NCI-H2107 (cell line): ENCODE measurements around the gene POLR2J.
"Not testable (repeated sequence)": the region's sequence is repeated elsewhere in the genome, so short reads cannot be mapped to it uniquely, and the experiment has no call there.

ENCODE experiments used
- DNase-seq: peaks from one replicate; lab custom pipeline; 2025; lab: John Stamatoyannopoulos, UW

Gene POLR2J

DNA sequence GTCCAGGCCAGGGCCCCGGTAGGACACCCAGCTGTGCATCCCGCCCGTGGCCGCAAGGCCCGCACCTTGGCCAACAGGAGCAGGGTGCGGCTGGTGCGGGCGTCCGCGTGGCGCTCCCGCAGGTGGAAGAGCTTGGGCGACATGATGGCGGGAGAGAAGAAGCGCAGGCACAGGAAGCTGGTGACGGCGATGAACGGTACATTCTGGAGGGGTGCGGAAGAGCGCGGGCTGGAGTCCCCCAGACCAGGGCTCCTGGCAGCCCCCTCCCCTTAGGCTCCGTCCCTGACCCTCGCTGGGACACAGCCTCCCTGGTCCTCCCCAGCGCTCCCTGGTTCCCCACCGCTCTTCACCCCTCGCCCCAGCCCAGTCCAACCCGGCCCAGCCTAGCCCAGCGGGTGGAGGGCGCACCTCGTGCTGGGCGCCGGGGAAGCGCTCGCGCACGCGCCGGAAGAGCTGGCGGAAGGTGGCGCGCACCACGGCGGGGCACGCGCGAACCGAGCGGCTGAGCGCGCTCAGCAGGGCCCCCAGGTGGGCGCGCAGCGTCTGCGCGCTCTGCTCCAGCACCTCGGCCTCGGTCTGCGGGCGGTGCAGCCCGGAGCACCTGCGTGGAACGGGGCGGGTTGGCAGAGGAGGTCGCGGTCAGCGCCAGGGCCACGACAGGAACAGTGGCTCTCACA is 15.9 kb upstream of the POLR2J start:
- not testable (repeated sequence) for DNase-seq

DNA sequence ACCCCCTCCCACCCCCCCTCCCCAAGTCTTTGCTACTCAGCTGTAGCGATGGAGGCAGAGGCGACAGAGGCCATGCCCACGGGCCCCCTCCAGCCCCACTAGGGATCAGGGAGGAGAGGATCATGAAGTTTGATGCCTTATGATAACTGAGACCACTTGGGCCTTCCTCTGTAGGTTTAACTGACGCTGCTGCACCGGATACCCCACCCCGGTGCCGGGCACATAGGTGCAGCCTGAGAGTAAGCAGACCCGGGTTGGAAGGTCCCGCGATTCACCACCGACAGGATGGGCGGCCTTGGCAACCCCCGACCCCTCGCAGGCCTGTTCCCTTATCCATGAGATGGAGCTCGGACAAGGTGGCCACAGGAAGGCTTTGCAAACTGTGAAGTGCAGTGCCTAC is 15.3 kb upstream of the POLR2J start:
- not testable (repeated sequence) for DNase-seq

DNA sequence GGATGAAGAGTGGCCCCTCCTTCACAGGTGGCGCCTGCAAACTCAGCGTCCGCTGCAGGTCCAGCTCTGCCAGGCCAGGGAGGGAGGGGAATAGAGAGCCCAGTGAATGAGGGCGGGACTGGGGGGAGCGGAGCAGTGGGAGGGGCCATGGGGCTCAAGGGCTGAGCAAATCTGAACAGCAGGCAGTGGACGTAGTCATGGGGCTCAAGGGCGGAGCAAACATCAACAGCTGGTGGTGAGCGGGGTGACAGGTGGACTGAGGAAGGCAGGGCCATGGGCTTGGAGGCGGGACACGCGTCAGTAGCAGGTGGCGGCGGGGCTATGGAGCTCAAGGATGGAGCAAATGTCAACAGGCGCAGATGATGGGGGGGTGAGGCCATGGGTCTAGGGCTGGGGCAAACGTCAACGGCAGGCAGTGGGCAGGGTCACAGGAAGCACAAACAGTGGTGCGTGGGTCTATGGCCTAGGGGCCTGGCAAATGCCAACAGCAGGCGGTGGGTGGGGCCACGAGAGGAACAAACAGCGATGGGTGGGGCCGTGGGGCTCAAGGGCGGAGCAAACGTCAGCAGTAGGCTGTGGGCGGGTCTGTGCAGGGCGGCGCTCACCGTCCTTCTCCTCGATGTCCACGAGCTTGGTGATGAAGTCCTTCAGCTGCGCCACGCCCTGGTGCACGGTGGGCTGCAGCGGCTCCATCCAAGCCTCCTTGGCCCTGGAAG is 14.7 kb upstream of the POLR2J start:
- not testable (repeated sequence) for DNase-seq

DNA sequence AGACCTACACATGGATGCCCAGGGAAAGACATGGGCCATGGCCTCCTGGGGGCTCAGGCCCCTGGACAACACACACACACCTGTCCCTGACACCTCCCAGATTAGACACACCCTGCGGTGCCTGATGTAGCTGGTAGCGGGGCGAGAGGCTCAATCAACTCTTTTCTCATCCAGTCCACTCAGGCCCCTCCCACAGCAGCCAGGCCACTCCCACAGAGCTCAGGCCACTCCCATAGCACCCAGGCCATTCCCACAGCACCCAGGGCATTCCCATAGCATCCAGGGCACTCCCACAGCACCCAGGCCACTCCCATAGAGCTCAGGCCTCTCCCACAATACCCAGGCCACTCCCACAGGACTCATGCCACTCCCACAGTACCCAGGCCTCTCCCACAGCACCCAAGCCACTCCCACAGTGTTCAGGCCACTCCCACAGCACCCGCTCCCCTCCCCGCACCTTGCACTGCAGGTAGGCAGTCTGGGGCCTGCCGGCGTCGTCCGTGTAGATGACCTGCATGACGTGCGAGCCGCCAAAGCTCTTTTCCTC is 11.9 kb upstream of the POLR2J start:
- DNase-seq, result not testable (repeated sequence)

DNA sequence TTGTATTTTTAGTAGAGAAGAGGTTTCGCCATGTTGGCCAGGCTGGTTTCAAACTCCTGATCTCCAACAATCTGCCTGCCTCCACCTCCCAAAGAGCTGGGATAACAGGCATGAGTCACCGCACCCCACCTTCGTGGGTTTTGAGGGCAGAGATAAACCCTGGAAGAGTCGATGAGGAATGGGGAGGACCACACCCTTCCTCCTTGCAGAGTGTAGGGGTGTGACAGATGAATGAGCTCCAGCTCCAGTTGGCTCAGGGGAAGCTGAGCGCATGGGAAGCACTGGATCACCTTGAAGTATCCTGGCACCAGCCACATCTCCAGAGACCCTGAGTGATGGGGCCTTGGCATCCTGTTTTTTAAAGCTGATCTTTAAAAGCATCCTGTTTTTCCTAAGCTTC is 5.6 kb upstream of the POLR2J start:
- not testable (repeated sequence) for DNase-seq

DNA sequence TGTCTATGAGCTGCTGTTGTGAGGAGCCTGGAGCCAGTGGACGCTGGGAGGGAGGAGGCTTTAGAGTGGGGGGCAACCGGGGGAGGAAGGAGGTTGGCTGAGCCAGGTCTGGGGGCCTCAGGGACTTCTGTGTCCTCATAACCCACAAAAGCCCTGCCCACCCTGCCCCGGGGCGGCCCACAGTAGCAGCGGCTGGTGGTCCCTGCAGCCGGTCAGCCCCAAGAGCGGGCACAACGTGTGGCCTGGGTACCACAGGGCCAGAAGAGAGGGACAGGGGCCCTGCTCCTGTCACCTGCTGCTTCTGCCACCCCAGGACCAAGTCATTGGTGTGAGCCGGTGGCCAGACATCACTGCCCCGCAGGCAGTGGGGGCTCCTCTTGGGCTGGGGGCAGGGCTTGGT is 3.2 kb upstream of the POLR2J start:
- not testable (repeated sequence) for DNase-seq

DNA sequence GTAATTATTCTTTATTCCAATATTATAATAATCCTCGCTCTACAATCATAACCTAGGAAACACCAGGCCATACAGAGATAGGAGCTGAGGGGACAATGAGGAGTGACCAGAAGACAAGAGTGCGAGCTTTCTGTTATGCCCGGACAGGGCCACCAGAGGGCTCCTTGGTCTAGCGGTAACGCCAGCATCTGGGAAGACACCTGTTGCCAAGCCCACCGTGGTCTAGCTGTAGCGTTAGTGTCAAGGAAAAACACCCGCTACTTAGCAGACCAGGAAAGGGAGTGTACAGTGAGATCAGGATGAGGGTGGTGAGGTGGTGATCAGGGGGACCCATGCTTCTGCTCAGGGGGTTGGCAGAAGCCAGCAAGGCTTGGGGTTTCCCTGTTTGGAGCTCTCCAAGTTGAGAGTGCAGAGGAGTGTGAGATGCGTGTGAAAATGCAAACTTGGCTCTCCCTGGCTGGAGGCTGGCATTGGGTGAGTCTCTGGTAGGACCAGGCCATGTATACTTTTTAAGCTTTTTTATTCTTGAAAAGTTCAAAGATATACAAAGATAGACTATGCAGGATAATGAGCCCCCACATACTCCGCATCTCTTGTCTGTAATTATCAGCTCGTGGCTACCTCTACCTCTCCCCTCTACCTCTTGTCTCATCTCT is 1.4 kb upstream of the POLR2J start:
- DNase-seq, result not testable (repeated sequence)

DNA sequence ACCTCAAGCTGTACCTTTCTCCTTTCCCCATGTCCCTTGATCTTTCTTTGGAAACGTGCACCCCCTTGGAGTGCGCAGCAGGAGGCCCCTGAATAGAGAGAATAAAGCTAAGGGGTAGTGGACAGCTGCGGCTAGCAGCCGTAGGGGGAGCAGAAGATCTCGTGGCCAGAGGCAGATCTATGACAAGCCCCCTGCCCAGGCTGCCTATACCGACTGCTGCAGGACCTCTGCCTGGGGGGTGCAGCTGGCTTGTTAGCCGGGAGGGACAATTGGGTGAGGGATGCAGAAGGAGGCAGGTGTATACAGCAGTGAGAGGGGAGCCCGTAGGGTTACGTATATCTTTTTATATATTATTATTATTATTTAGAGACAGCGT is 475 bp upstream of the POLR2J start:
- DNase-seq, result not testable (repeated sequence)

DNA sequence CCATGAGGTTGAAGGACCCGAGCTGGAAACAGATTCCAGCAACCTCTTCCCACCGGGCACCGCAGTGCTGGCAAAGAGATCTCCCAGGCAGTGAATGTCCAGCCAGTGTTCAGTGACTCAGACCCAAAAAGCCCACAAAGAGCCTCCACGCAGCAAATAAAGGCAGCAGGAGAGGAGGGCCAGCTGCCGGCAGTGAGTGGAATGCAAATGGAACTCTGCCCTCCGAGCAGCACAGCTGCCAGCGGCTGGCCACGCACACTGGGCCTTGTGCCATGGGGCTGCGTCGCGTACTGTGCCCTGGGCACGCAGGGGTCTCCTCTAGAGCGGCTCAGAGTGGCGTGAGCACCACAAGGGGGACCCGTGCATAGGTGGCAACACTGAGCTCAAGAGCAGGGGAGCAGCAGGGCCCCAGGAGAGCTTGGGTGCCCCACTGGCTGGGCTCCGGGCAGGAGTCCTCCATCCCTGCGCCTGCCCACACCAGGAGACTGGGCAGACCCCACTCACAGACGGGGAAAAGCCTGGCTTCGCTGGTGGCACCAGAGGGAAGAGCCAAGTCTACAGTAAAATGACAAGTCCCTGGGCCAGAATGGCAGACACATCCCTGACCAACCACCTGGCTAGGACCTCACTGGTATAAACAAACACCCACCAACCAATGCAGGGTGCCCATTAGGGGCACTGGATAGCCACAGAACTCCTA is 3.8 kb downstream of the POLR2J start:
- DNase-seq, result not testable (repeated sequence)

DNA sequence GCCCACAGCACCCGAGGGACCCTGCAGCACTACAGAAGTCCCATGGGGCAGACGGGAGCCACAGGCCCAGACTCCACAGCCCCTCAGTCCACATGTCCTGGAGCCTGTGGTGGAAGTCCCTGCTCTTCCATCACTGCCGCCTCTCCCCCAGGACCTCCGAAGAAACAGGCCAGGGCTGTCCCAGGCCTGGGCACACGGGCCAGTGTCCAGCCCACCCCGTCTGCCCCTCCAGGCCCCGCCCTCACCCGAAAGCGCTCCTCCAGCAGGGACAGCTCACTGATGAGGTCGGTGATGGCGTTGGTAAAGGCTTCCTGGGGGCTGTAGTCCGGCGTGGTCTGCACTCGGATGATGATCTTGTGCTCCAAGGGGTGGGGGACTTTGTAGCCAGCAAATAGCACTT is 4.6 kb downstream of the POLR2J start:
- DNase-seq, result not testable (repeated sequence)

DNA sequence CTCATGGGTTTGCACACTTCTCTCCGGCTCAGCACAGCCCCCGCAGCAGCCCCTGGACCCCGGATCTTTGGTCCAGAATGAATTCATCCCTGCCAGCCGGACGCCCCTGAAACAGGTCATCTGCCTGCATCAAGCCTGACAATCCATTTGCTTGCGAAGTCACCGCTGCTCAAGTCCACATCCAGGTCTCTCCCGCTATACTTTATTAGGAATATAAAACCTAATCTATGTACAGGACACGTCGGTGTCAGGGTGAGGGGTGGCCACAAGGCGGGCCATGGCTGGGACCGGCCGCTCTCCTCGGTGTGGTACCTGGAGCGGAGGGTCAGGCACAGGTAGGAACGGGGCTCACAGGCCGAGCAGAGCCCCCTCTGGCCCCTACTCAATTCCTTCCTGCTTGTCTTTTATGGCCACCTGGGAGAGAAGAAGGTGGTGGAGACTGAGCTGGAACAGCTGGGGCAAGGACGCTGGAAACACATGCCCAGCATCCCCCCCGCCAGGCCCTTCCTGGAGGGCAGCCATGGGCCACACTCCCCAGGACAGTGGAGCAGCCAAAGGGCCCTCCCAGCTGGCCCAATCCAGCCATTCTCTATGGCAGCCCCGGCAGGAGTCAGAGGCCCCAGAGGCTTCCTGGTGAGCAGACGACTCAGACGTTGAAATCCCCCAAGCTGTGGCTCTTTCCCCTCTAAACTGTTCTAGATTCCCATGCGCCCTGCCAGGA is 5.3 kb downstream of the POLR2J start:
- no peak for DNase-seq

DNA sequence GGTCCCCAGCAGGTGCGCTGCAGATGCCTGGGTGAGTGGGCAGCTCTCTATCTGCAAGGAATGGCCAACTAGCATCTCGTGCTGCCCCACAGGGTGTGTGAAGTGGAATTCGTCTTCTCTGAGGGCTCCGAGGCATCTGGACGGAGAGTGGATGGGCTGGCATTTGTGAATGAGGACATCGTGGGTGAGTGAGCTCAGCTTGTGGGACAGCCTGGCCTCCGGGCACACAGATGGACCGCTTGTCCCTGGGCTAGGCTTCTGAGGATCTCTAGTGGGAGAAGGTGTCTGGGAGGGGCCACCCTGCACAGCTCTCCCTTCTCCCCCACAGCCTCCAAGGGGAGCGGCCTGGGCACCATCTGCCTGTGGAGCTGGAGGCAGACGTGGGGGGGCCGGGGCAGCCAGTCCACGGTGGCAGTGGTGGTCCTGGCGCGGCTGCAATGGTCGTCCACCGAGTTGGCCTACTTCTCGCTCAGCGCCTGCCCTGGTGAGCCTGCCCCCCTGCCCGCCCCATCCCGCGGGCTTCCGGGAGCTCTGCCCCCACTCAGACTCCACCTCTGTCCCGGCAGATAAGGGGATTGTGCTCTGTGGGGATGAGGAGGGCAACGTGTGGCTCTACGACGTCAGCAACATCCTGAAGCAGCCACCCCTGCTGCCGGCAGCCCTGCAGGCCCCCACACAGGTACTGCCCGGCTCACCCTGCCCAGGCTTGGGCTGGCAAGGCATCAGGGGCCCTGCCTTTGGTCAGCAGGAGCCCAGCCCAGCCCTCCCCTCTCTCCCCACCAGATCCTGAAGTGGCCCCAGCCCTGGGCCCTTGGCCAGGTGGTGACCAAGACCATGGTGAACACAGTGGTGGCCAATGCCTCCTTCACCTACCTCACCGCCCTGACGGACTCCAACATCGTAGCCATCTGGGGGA is 6.3 kb downstream of the POLR2J start:
- no peak for DNase-seq

DNA sequence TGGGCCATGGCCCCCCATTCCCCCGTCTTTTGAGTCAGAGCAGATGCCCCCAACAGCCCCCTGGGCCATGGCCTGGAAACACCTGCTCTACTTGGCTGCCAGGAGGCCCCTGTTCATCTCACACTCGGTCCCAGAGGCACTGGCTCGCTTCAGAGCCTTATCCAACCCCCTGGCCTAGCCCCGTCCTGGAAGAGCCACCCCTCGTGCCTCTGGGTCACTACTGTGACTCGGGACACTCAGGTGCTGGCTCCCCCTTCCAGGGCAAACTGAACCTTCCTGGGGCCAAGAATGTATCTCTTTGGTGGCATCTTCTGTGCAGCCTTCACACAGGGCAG is 7.0 kb downstream of the POLR2J start:
- DNase-seq, result no peak

DNA sequence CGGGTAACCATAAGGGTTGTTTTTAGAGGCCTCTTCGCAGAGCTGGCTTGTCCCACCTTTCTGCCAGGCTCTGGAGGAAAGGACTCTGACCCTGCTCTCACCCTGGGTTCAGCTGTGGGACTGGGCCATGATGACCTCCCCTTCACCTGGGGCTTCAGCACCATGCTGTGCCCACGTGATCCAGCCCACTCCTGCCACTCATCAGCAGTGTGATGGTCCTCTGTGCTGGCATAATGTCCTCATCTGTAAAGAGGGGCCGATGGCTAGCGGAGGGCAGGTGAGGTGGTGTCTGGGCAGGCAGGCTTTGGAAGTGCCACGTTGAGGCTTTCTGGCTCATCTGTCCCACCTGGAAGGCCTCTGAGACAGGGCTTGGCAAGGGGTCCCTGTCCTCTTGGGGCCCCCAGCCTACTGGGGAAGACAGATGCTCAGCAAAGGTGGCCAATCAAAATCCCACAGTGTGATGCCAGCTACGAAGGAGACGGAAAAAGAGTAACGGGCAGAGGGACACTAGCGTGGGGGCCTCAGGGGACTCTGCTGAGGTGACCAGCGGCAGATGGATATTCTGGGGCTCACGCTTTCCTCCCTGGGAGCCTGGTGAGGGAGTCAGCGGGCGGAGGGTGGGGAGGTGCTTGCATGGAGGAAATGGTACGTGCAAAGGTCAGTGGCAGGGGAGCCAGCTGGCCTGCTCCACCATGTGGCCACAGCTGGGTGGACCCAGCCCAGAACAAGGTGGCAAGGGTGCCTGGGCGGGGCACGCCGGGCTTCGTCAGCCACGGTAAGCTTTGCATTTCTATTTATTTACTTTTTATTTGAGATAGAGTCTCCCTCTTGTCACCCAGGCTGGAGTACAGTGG is 8.5 kb downstream of the POLR2J start:
- DNase-seq, result no peak

DNA sequence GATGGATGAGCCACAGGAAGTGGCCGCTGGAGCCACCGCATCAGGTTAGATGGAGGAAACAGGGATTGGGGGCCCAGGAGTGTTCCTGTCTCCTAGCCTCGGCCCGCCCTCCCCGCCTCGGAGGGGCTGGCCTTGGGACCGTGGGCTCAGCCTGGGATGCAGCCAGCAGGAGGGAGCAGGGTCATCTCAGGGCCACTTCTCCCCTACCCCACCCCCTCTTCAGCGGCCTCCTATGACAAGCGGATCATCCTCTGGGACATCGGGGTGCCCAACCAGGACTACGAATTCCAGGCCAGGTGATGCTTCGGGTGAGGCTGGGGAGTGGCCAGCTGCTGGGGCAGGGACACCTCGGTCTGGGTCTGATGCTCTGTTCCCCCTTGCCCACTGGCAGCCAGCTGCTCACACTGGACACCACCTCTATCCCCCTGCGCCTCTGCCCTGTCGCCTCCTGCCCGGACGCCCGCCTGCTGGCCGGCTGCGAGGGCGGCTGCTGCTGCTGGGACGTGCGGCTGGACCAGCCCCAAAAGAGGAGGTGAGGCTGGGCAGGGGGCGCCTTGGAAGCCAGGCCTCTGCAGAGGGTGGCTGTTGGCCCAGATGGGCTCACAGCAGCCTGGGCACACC is 9.3 kb downstream of the POLR2J start:
- no peak for DNase-seq

DNA sequence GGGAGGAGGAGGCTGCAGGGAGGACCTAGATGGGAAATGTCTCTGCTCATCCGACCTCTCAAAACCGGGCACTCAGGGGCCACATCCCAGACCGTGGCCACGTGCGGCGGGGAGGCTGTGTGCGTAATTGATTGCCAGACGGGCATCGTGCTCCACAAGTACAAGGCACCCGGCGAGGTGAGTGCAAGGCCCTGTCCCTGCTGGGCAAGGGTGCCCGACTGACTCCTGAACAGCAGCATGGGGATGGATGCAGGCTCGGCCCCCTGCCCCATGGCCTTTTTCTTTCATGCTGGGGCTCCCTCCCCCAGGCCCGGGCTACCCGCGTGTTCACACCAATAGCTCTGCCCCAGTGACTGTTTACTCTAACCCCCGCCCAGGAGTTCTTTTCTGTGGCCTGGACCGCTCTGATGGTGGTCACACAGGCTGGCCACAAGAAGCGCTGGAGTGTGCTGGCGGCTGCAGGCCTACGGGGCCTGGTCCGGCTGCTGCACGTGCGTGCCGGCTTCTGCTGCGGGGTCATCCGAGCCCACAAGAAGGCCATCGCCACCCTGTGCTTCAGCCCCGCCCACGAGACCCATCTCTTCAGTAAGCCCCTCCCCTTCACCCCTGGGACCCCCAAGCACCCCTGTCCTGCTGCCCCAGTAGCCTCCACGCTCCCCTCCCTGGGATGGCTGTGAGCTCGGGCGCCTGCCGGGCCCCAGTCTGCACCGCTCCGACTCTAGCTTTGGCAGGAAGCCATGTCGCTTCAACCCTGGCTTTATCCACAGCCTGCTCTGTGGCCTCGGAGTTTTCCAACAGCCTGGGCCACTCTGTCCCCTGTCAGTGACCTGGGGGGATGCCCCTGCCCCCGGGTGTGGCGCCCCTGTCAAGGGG is 10.0 kb downstream of the POLR2J start:
- no peak for DNase-seq

DNA sequence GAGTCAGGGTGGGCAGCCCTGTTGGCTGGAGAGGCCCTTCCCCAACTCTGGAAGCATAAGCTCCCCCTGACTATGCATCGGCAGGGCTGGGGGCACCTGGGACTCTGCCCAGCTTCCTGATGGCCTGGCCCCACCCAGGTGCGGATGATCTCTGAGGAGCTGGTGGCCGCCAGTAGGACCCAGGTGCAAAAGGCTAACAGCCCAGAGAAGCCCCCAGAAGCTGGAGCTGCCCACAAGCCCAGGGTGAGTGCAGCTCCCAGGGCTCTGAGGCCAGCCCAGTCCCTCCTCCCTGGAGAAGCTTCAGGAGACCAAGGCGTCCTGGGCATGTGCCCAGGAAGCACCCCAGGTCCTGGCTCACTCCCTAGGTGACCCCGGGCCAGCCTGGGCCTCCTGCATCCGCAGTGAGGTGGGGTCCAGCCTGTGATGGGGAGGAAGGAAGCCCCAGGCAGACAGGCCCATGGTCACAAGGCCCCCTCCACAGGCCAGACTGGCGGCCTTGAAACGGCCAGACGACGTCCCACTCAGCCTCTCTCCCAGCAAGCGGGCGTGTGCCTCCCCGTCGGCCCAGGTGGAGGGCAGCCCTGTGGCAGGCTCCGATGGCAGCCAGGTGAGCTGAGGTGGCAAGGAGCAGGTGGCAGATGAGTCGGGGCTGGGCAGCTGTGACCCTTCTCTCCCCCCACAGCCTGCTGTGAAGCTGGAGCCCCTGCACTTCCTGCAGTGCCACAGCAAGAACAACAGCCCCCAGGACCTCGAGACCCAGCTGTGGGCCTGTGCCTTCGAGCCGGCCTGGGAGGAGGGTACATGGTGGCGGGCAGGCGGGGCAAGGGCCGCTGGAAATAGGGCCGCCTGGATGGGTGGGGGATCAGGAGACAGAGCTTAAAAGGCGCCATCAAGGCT is 10.9 kb downstream of the POLR2J start:
- no peak for DNase-seq
